Stimulated activated CD8-positive, alpha-beta memory T cell treated with anti-CD3 and anti-CD28 coated beads, Interleukin-12 subunit alpha, Interleukin-12 subunit beta, amount 100 ng/mL, for 1 hour (primary cell): ENCODE measurements around the gene KITLG.
"Not testable (repeated sequence)": the region's sequence is repeated elsewhere in the genome, so short reads cannot be mapped to it uniquely, and the experiment has no call there.

ENCODE experiments used
- DNase-seq: peaks from one replicate; pipeline ENCODE4 v3.0.0-alpha.2; 2020; ENCODE audit warnings: low read depth

Gene KITLG

GRCh38 chr12:88575361-88575970 is 4.8 kb downstream of the KITLG start:
- DNase-seq, result no peak

- no peak for DNase-seq
Observed at GRCh38 chr12:88574278-88574677, 6.0 kb downstream of the KITLG start.

- no peak for DNase-seq
Observed at GRCh38 chr12:88573583-88573982, 6.7 kb downstream of the KITLG start.

- DNase-seq, result no peak
Observed at GRCh38 chr12:88572781-88573549, 7.3 kb downstream of the KITLG start.

GRCh38 chr12:88571543-88571942 is 8.7 kb downstream of the KITLG start:
- DNase-seq, result no peak

GRCh38 chr12:88570103-88570502 is 10.2 kb downstream of the KITLG start:
- DNase-seq, result no peak

GRCh38 chr12:88566430-88566829 is 13.8 kb downstream of the KITLG start:
- DNase-seq, result no peak

- DNase-seq, result no peak
Observed at GRCh38 chr12:88562846-88563582, 17.3 kb downstream of the KITLG start.

GRCh38 chr12:88562151-88562550 is 18.1 kb downstream of the KITLG start:
- no peak for DNase-seq

- no peak for DNase-seq
Observed at GRCh38 chr12:88559772-88560171, 20.5 kb downstream of the KITLG start.

GRCh38 chr12:88559199-88559598 is 21.1 kb downstream of the KITLG start:
- no peak for DNase-seq

- no peak for DNase-seq
Observed at GRCh38 chr12:88558340-88558867, 21.9 kb downstream of the KITLG start.

- no peak for DNase-seq
Observed at GRCh38 chr12:88556213-88556774, 24.0 kb downstream of the KITLG start.

GRCh38 chr12:88553941-88554658 is 26.2 kb downstream of the KITLG start:
- no peak for DNase-seq

- DNase-seq, result no peak
Observed at GRCh38 chr12:88552610-88553079, 27.6 kb downstream of the KITLG start.

- DNase-seq, result no peak
Observed at GRCh38 chr12:88549929-88550328, 30.3 kb downstream of the KITLG start.

GRCh38 chr12:88547949-88548348 is 32.3 kb downstream of the KITLG start:
- not testable (repeated sequence) for DNase-seq

GRCh38 chr12:88546853-88547252 is 33.4 kb downstream of the KITLG start:
- no peak for DNase-seq

GRCh38 chr12:88546226-88546625 is 34.0 kb downstream of the KITLG start:
- DNase-seq, result no peak

GRCh38 chr12:88544991-88545980 is 35.0 kb downstream of the KITLG start:
- DNase-seq, result no peak
